HG03442 (cell line): ENCODE results near the gene SLC9A9.
A peak's percentile ranks its signal among the peaks of the same experiment; 100 is the strongest.
"Not testable (repeated sequence)": the region's sequence is repeated elsewhere in the genome, so short reads cannot be mapped to it uniquely, and the experiment has no call there.

Experiments
- ATAC-seq: cut with Tn5 transposase; IDR thresholded peaks from one replicate; pipeline ENCODE4 v1.9.1; 2021; ENCODE audit warnings: mild to moderate bottlenecking, moderate library complexity; ENCODE audit not compliant: unreplicated experiment

The SLC9A9 gene

GRCh38 chr3:143475981-143476380 lies 372.3 kb downstream of the SLC9A9 start:
- ATAC-seq, result no peak

GRCh38 chr3:143472731-143473523 lies 375.3 kb downstream of the SLC9A9 start:
- no peak for ATAC-seq

GRCh38 chr3:143471705-143472104 lies 376.6 kb downstream of the SLC9A9 start:
- no peak for ATAC-seq

GRCh38 chr3:143469159-143469558 lies 379.1 kb downstream of the SLC9A9 start:
- no peak for ATAC-seq

- no peak for ATAC-seq
These were observed 382.6 kb downstream of the SLC9A9 start for GRCh38 chr3:143465666-143466065.

- ATAC-seq, result peak; percentile 60
These were observed 383.4 kb downstream of the SLC9A9 start for GRCh38 chr3:143464850-143465249.

- no peak for ATAC-seq
These were observed 392.8 kb downstream of the SLC9A9 start for GRCh38 chr3:143455480-143455879.

- ATAC-seq, result no peak
These were observed 397.6 kb downstream of the SLC9A9 start for GRCh38 chr3:143450632-143451031.

GRCh38 chr3:143447491-143447890 lies 400.8 kb downstream of the SLC9A9 start:
- ATAC-seq, result no peak

- ATAC-seq, result peak; percentile 92
These were observed 403.1 kb downstream of the SLC9A9 start for GRCh38 chr3:143445118-143445517.

- no peak for ATAC-seq
These were observed 404.4 kb downstream of the SLC9A9 start for GRCh38 chr3:143443851-143444331.

- no peak for ATAC-seq
These were observed 405.3 kb downstream of the SLC9A9 start for GRCh38 chr3:143442814-143443447.

- no peak for ATAC-seq
These were observed 406.6 kb downstream of the SLC9A9 start for GRCh38 chr3:143441516-143442171.

- no peak for ATAC-seq
These were observed 408.5 kb downstream of the SLC9A9 start for GRCh38 chr3:143439817-143440216.

GRCh38 chr3:143437405-143437804 lies 410.9 kb downstream of the SLC9A9 start:
- ATAC-seq, result no peak

- no peak for ATAC-seq
These were observed 411.9 kb downstream of the SLC9A9 start for GRCh38 chr3:143436231-143436930.

GRCh38 chr3:143433787-143434378 lies 414.4 kb downstream of the SLC9A9 start:
- ATAC-seq, result no peak

- ATAC-seq, result not testable (repeated sequence)
These were observed 417.0 kb downstream of the SLC9A9 start for GRCh38 chr3:143431298-143431697.

- ATAC-seq, result no peak
These were observed 417.7 kb downstream of the SLC9A9 start for GRCh38 chr3:143430568-143430967.

GRCh38 chr3:143429628-143430514 lies 418.4 kb downstream of the SLC9A9 start:
- ATAC-seq, result no peak
